A673 (cell line): ENCODE results near the gene CNNM3. TPM values are rescaled to one million over a fixed set of nuclear protein-coding genes. Genes with fewer than 3 reads are reported as not detected.
A peak's percentile ranks its signal among the peaks of the same experiment; 100 is the strongest.

Source experiments
- BruUV-seq: library from RNA; stranded (reverse); fragments of 400-500 nt; replicated peaks from 2 replicates; lab custom pipeline; 2021; lab: Mats Ljungman, UMichigan
- CTCF ChIA-PET: fragments of 300-600 bp; sonication (Branson Sonifier 250); formaldehyde crosslinking; loops from one replicate; lab custom pipeline; 2022; ENCODE audit warnings: antibody characterized with exemption; lab: Charles Lee
- POLR2A ChIA-PET: fragments of 300-600 bp; sonication (Branson Sonifier 250); formaldehyde crosslinking; loops from one replicate; lab custom pipeline; 2022; ENCODE audit warnings: antibody characterized with exemption; ENCODE audit not compliant: low non-redundant PET; lab: Charles Lee
- DNase-seq: peaks from one replicate; pipeline ENCODE4 v3.0.0-alpha.2; 2015; ENCODE audit warnings: low spot score
- H3K27ac ChIP-seq: fragments of 200-600 bp; sonication (generic); 2 replicates; pipeline ENCODE4 v1.5.1; 2016; ENCODE audit warnings: mixed run types, low read depth, mild to moderate bottlenecking, mixed read lengths, antibody characterized with exemption, low read length; ENCODE audit not compliant: poor library complexity, severe bottlenecking
- H3K27me3 ChIP-seq: fragments of 200-600 bp; sonication (generic); replicated peaks from 2 replicates; pipeline ENCODE4 v1.6.1; 2017; ENCODE audit warnings: mixed run types, low read depth, mild to moderate bottlenecking, mixed read lengths, antibody characterized with exemption, low read length; ENCODE audit not compliant: insufficient read depth, poor library complexity
- H3K36me3 ChIP-seq: fragments of 200-600 bp; sonication (generic); 2 replicates; pipeline ENCODE4 v1.6.1; 2016; ENCODE audit warnings: mixed run types, mild to moderate bottlenecking, mixed read lengths, antibody characterized with exemption, low read length; ENCODE audit not compliant: insufficient read depth, poor library complexity, severe bottlenecking
- H3K4me1 ChIP-seq: fragments of 200-600 bp; sonication (generic); 2 replicates; pipeline ENCODE4 v1.6.1; 2017; ENCODE audit warnings: mixed run types, mild to moderate bottlenecking, mixed read lengths, antibody characterized with exemption, low read length; ENCODE audit not compliant: insufficient read depth, poor library complexity, severe bottlenecking
- H3K4me3 ChIP-seq: fragments of 200-600 bp; sonication (generic); 2 replicates; pipeline ENCODE4 v1.5.1; 2016; ENCODE audit warnings: low read depth, mixed run types, mild to moderate bottlenecking, mixed read lengths, low read length; ENCODE audit not compliant: poor library complexity, severe bottlenecking
- H3K9me3 ChIP-seq: fragments of 200-600 bp; sonication (generic); 2 replicates; pipeline ENCODE4 v1.6.1; 2016; ENCODE audit warnings: mixed run types, low read depth, mild to moderate bottlenecking, mixed read lengths, antibody characterized with exemption, low read length; ENCODE audit not compliant: poor library complexity, severe bottlenecking
- CTCF ChIP-seq: fragments of 300-800, 200-600 bp; sonication (generic); conservative IDR thresholded peaks from 2 replicates; pipeline ENCODE4 v1.5.1; 2017; ENCODE audit warnings: low read depth, mild to moderate bottlenecking, antibody characterized with exemption, low read length, moderate library complexity, mixed read lengths
- EZH2 ChIP-seq: fragments of 200-600 bp; sonication (generic); IDR thresholded peaks from 2 replicates; pipeline ENCODE4 v1.6.1; 2017; ENCODE audit warnings: borderline replicate concordance, low read depth, mild to moderate bottlenecking, mixed read lengths, antibody characterized with exemption, low read length; ENCODE audit not compliant: poor library complexity, severe bottlenecking
- intact Hi-C: fragments of 100-400 bp; cut with micrococcal nuclease; formaldehyde crosslinking; loops from one replicate; pipeline ENCODE4 v1.10.0; 2022; ENCODE audit not compliant: unreplicated experiment
- total RNA-seq: library from RNA; stranded (reverse); gene quantifications from 2 replicates; pipeline ENCODE4 v1.2.3, GENCODE V29; 2021

CNNM3 gene
- total RNA-seq, 1 experiment from 2014 or later: 20.9 TPM

- ChIA-PET CTCF (interaction anchor here (0.6 kb wide), 1 partner anchor 47 kb away, joined by 5 read pairs; no protein-coding TSS in a partner anchor), POLR2A (no interaction called here)
- H3K27ac ChIP-seq: peak overlapping the region; percentile 42
- no peak for DNase-seq
- no TSS peak for BruUV-seq
- H3K4me3 ChIP-seq: no peak overlapping the region
- intact Hi-C loops: no loop called here
- no peaks in the 10 kb centered on the region for H3K27me3 ChIP-seq
- peaks cover 12% of the 10 kb centered on the region for H3K4me1 ChIP-seq
- H3K9me3 ChIP-seq: no peaks in the 10 kb centered on the region
- H3K36me3 ChIP-seq: no peaks in the 10 kb centered on the region
- TF ChIP-seq CTCF: no peak
- no peak for TF ChIP-seq EZH2
Observed at GRCh38 chr2:96807127-96807471, 9.0 kb upstream of the CNNM3 start.

- CTCF ChIA-PET: no interaction called here
- TF ChIP-seq EZH2: no peak
- no peak for TF ChIP-seq CTCF
Observed at GRCh38 chr2:96808176-96808837, 7.8 kb upstream of the CNNM3 start.

DNA sequence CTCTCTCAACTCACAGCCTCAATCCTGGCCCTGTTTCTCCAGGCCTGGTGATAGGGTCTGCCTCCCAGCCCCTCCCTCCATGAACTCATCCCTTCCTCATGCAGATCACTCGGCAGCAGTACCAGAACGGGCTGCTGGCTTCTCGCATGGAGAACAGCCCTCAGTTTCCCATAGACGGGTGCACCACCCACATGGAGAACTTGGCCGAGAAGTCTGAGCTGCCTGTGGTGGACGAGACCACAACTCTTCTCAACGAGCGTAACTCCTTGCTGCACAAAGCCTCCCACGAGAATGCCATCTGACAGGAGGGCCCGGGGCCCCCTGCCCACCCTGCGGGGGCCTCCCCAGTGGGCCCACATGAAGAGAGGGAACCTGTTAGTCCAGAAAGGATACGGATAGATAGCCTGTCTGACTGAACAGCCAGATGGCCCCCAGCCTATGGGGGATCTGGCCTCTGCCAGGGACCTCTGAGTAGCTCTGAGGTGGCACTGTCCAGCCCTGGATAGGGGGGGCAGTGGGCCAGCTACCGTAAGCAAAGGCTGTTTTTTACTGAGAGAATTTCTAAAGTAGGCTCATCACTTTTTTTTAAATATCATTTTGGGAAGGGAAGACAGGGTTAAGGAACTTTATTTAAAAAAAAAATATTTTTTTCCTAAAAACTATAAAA, 6.7 kb upstream of the CNNM3 start:
- ChIA-PET POLR2A (interaction anchor here (0.7 kb wide), 1 partner anchor 29 kb away, joined by 3 read pairs; no protein-coding TSS in a partner anchor), CTCF (no interaction called here)
- Histone ChIP-seq H3K27ac (no peak overlapping the region), H3K4me3 (no peak overlapping the region), H3K36me3 (no peaks in the 10 kb centered on the region), H3K27me3 (no peaks in the 10 kb centered on the region), H3K4me1 (peaks cover 12% of the 10 kb centered on the region), H3K9me3 (no peaks in the 10 kb centered on the region)
- DNase-seq: no peak
- intact Hi-C loops: no loop called here
- no TSS peak for BruUV-seq
- TF ChIP-seq EZH2: no peak
- no peak for TF ChIP-seq CTCF

More at GRCh38 chr2:96808176-96808837, 7.8 kb upstream of the CNNM3 start:
- POLR2A ChIA-PET: interaction anchor here (0.7 kb wide), 1 partner anchor 30 kb away, joined by 3 read pairs; no protein-coding TSS in a partner anchor
- no peak overlapping the region for H3K27ac ChIP-seq
- H3K4me3 ChIP-seq: no peak overlapping the region
- no peaks in the 10 kb centered on the region for H3K27me3 ChIP-seq
- BruUV-seq: no TSS peak
- H3K36me3 ChIP-seq: no peaks in the 10 kb centered on the region
- no peak for DNase-seq
- H3K4me1 ChIP-seq: peaks cover 12% of the 10 kb centered on the region
- intact Hi-C loops: no loop called here
- H3K9me3 ChIP-seq: no peaks in the 10 kb centered on the region
